ENCODE data around the gene PHACTR1. TPM values are rescaled to one million over a fixed set of nuclear protein-coding genes. Genes with fewer than 3 reads are reported as not detected.

Gene PHACTR1
- total RNA-seq, 1 donor from 2014 or later: 72.8 TPM

GRCh38 chr6:13089296-13089994 lies 372.9 kb downstream of the PHACTR1 start:
- Histone ChIP-seq H3K27ac (no peak overlapping the region), H3K36me3 (no peaks in the 10 kb centered on the region), H3K27me3 (no peaks in the 10 kb centered on the region), H3K4me1 (no peaks in the 10 kb centered on the region), H3K4me3 (no peak overlapping the region), H3K9me3 (no peaks in the 10 kb centered on the region)
- ATAC-seq (no peak), DNase-seq (no peak)
- intact Hi-C loops (cut with DNase I): no loop called here
- no peak for TF ChIP-seq CTCF (IDR thresholded peaks at IDR 0.05)

- no peak for ATAC-seq
- Histone ChIP-seq H3K4me3 (no peak overlapping the region), H3K36me3 (no peaks in the 10 kb centered on the region), H3K9me3 (no peaks in the 10 kb centered on the region), H3K4me1 (no peaks in the 10 kb centered on the region), H3K27ac (no peak overlapping the region), H3K27me3 (no peaks in the 10 kb centered on the region)
- TF ChIP-seq CTCF (IDR thresholded peaks at IDR 0.05): no peak
- intact Hi-C loops (cut with DNase I): no loop called here
- no peak for DNase-seq
Observed at GRCh38 chr6:13091192-13091591, 374.6 kb downstream of the PHACTR1 start.

GRCh38 chr6:13094781-13095425 lies 378.3 kb downstream of the PHACTR1 start:
- H3K36me3 ChIP-seq: no peaks in the 10 kb centered on the region
- no peaks in the 10 kb centered on the region for H3K9me3 ChIP-seq
- DNase-seq: no peak
- no peak for ATAC-seq
- no peaks in the 10 kb centered on the region for H3K27me3 ChIP-seq
- no peak overlapping the region for H3K27ac ChIP-seq
- no peaks in the 10 kb centered on the region for H3K4me1 ChIP-seq
- TF ChIP-seq CTCF (IDR thresholded peaks at IDR 0.05): no peak
- no peak overlapping the region for H3K4me3 ChIP-seq
- intact Hi-C loops (cut with DNase I): no loop called here

- intact Hi-C loops (cut with DNase I): no loop called here
- no peak overlapping the region for H3K27ac ChIP-seq
- TF ChIP-seq CTCF (IDR thresholded peaks at IDR 0.05): no peak
Observed at GRCh38 chr6:13096084-13096483, 379.5 kb downstream of the PHACTR1 start.

GRCh38 chr6:13097454-13097853 lies 380.9 kb downstream of the PHACTR1 start:
- no peaks in the 10 kb centered on the region for H3K4me1 ChIP-seq
- ATAC-seq: no peak

More at GRCh38 chr6:13096084-13096483, 379.5 kb downstream of the PHACTR1 start:
- no peaks in the 10 kb centered on the region for H3K9me3 ChIP-seq
- H3K36me3 ChIP-seq: no peaks in the 10 kb centered on the region
- ATAC-seq (no peak), DNase-seq (no peak)
- H3K4me1 ChIP-seq: no peaks in the 10 kb centered on the region
- H3K27me3 ChIP-seq: no peaks in the 10 kb centered on the region
- H3K4me3 ChIP-seq: no peak overlapping the region

More at GRCh38 chr6:13097454-13097853, 380.9 kb downstream of the PHACTR1 start:
- H3K36me3 ChIP-seq: no peaks in the 10 kb centered on the region
- no peak overlapping the region for H3K27ac ChIP-seq
- no peak for DNase-seq
- no peak for TF ChIP-seq CTCF (IDR thresholded peaks at IDR 0.05)
- intact Hi-C loops (cut with DNase I): no loop called here
- no peaks in the 10 kb centered on the region for H3K27me3 ChIP-seq
- H3K9me3 ChIP-seq: no peaks in the 10 kb centered on the region
- no peak overlapping the region for H3K4me3 ChIP-seq

All from upper lobe of right lung (tissue), 1 donor.